ENCODE data around the gene ISCA2. TPM values are rescaled to one million over a fixed set of nuclear protein-coding genes. Genes with fewer than 3 reads are reported as not detected.

Gene ISCA2
- total and polyA plus RNA-seq, 2 experiments from 2014 or later, result 21.5 to 80.2 TPM

- peaks cover 13% of the 10 kb centered on the region for H3K4me1 ChIP-seq (ENCODE audit: insufficient read depth)
- no peak overlapping the region for H3K4me2 ChIP-seq
- TF ChIP-seq, protein P1, sequence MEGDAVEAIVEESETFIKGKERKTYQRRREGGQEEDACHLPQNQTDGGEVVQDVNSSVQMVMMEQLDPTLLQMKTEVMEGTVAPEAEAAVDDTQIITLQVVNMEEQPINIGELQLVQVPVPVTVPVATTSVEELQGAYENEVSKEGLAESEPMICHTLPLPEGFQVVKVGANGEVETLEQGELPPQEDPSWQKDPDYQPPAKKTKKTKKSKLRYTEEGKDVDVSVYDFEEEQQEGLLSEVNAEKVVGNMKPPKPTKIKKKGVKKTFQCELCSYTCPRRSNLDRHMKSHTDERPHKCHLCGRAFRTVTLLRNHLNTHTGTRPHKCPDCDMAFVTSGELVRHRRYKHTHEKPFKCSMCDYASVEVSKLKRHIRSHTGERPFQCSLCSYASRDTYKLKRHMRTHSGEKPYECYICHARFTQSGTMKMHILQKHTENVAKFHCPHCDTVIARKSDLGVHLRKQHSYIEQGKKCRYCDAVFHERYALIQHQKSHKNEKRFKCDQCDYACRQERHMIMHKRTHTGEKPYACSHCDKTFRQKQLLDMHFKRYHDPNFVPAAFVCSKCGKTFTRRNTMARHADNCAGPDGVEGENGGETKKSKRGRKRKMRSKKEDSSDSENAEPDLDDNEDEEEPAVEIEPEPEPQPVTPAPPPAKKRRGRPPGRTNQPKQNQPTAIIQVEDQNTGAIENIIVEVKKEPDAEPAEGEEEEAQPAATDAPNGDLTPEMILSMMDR (IDR thresholded peaks at IDR 0.05; ENCODE audit: poor library complexity), result no peak
- TF ChIP-seq EZH2 (IDR thresholded peaks at IDR 0.05; ENCODE audit: borderline replicate concordance) (no peak), EZH2phosphoT487 (IDR thresholded peaks at IDR 0.05; ENCODE audit: low read depth, severe bottlenecking, unreplicated experiment) (no peak)
- H2AFZ ChIP-seq, result no peak overlapping the region
- no peaks in the 10 kb centered on the region for H3K27me3 ChIP-seq
- no peaks in the 10 kb centered on the region for H3K9me2 ChIP-seq (replicated peaks; ENCODE audit: insufficient read depth)
- no peaks in the 10 kb centered on the region for H3K36me3 ChIP-seq (replicated peaks; ENCODE audit: insufficient read depth, low read depth)
- 92% methylated on average over 1 of the region's 1 CpG for WGBS (ENCODE audit: low lambda C conversion rate, missing lambda C conversion rate)
- no peaks in the 10 kb centered on the region for H3K9me3 ChIP-seq (ENCODE audit: low read depth)
- DNase-seq (ENCODE audit: low spot score), result no peak
- peaks cover 31% of the 10 kb centered on the region for H4K20me1 ChIP-seq (ENCODE audit: insufficient read depth, poor library complexity, severe bottlenecking)
- peaks cover 69% of the 10 kb centered on the region for H3K79me2 ChIP-seq
- H3K4me3 ChIP-seq, result no peak overlapping the region
- no peak overlapping the region for H3K27ac ChIP-seq
These were observed 3.1 kb upstream of the ISCA2 start for GRCh38 chr14:74490486-74490885.

DNA sequence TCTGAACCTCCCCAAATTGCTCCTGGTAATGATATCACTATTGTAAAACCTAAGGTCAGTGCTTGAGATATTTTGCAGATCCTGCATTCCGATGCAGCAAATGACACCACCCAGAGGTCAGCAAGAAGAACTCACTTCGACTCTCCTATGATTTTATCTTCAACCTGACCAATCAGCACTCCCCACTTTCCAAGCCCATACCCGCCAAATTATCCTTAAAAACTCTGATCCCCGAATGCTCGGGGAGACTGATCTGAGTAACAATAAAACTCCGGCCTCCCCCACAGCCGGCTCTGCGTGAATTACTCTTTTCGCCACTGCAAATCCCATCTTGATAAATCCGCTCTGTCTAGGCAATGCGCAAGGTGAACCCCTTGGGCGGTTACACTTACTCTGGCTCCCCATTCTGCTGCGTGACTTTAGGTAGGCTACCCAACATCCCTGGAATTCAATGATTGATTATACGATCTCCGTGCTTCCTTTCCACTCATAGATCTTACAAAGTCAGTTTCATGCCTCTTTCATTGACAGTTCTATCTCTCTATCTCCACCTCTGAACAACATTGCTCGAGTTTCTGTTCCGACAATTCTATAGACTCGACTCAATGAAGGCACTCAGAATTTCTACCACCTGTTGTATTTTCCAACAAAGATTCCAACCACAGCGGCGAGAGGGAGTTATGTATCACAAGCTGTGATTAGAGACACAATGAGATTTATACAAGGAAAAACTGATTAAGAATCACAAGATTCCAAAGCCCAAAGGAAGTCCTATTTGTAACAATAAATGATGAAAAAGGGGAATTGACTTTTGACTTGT, 1.4 kb upstream of the ISCA2 start:
- peak overlapping the region; percentile 85 for H3K4me3 ChIP-seq
- TF ChIP-seq EZH2 (IDR thresholded peaks at IDR 0.05; ENCODE audit: borderline replicate concordance) (no peak), EZH2phosphoT487 (IDR thresholded peaks at IDR 0.05; ENCODE audit: low read depth, severe bottlenecking, unreplicated experiment) (no peak)
- TF ChIP-seq, protein P1 (IDR thresholded peaks at IDR 0.05; ENCODE audit: poor library complexity), result peak; percentile 25
- no peaks in the 10 kb centered on the region for H3K9me3 ChIP-seq (ENCODE audit: low read depth)
- peak overlapping the region; percentile 79 for H2AFZ ChIP-seq
- peak overlapping the region; percentile 96 for H3K27ac ChIP-seq
- peak; percentile 36 for DNase-seq (ENCODE audit: low spot score)
- H3K4me2 ChIP-seq, result peak overlapping the region; percentile 83
- H3K79me2 ChIP-seq, result peaks cover 69% of the 10 kb centered on the region
- under 1% methylated on average over 20 of the region's 20 CpGs for WGBS (ENCODE audit: low lambda C conversion rate, missing lambda C conversion rate)
- H3K36me3 ChIP-seq (replicated peaks; ENCODE audit: insufficient read depth, low read depth), result no peaks in the 10 kb centered on the region
- H4K20me1 ChIP-seq (ENCODE audit: insufficient read depth, poor library complexity, severe bottlenecking), result peaks cover 31% of the 10 kb centered on the region
- H3K9me2 ChIP-seq (replicated peaks; ENCODE audit: insufficient read depth), result no peaks in the 10 kb centered on the region
- H3K4me1 ChIP-seq (ENCODE audit: insufficient read depth), result peaks cover 13% of the 10 kb centered on the region
- H3K27me3 ChIP-seq, result no peaks in the 10 kb centered on the region

DNA sequence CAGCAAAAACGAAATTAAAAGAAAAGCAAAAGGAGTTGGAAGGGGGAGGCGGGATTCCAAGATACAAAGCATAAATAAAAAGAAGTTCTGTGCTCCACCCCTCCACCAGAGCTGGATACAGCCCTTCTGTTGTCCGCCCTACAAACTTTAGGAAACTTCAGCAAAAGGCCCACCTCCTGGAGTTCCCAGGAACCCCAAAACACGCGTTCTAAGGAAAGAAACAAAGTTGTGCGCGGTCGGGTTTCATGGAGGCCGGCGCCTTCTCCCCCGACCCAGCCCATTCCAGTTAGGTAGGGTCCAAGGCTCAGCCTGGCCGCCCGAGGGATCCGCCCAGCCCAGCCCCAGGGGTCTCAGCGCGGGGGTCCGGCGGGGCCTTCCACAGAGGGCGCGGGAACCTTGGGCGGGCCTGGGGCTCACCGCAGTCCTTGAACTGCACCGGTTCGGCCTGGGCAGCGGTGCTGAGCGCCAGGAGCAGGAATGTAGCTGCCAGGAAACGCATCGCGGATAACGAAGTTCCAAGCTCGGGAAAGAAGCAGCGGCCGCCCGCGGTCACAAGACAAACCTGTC, 706 bp upstream of the ISCA2 start, which contains the start of gene NPC2:
NPC2 (minus strand) TSS at position 530 of the 567 bp plus-strand sequence; CDS start at position 499, 31 bp downstream.
- H3K36me3 ChIP-seq (replicated peaks; ENCODE audit: insufficient read depth, low read depth), result no peaks in the 10 kb centered on the region
- TF ChIP-seq, protein P1 (IDR thresholded peaks at IDR 0.05; ENCODE audit: poor library complexity), result no peak
- TF ChIP-seq EZH2 (IDR thresholded peaks at IDR 0.05; ENCODE audit: borderline replicate concordance) (no peak), EZH2phosphoT487 (IDR thresholded peaks at IDR 0.05; ENCODE audit: low read depth, severe bottlenecking, unreplicated experiment) (no peak)
- no peaks in the 10 kb centered on the region for H3K9me2 ChIP-seq (replicated peaks; ENCODE audit: insufficient read depth)
- H3K4me1 ChIP-seq (ENCODE audit: insufficient read depth), result peaks cover 13% of the 10 kb centered on the region
- H3K4me3 ChIP-seq, result peak within 1 kb of the TSS; percentile 85
- no peaks in the 10 kb centered on the region for H3K27me3 ChIP-seq
- peak within 1 kb of the TSS; percentile 96 for H3K27ac ChIP-seq
- H3K79me2 ChIP-seq, result peaks cover 63% of the 10 kb centered on the region
- H4K20me1 ChIP-seq (ENCODE audit: insufficient read depth, poor library complexity, severe bottlenecking), result peaks cover 27% of the 10 kb centered on the region
- H3K9me3 ChIP-seq (ENCODE audit: low read depth), result no peaks in the 10 kb centered on the region
- H2AFZ ChIP-seq, result peak within 1 kb of the TSS; percentile 90
- DNase-seq (ENCODE audit: low spot score), result no peak
- H3K4me2 ChIP-seq, result peak within 1 kb of the TSS; percentile 90
- 3% methylated on average over 25 of the region's 35 CpGs for WGBS (ENCODE audit: low lambda C conversion rate, missing lambda C conversion rate)

Data from hepatocyte (in vitro differentiated cells).